Cardiac fibroblast (primary cell): ENCODE measurements around the gene AACS.

Experiments
- DNase-seq, 2 donors: peaks; one replicate each; pipeline versions ENCODE4 v3.0.0 to v3.0.0-alpha.2; 2010; ENCODE audit warnings: low read depth in 2 of 2
- H3K4me3 ChIP-seq, 2 donors: replicated peaks in 1 of 2; 1 replicate in 1 of 2; 2 replicates in 1 of 2; pipeline ENCODE4 v1.5.1; 2011; ENCODE audit warnings: low read depth in 2 of 2, low read length in 2 of 2, mild to moderate bottlenecking in 2 of 2, moderate library complexity in 1 of 2
- TF ChIP-seq, protein P1 (sequence below): IDR thresholded peaks from one replicate; pipeline ENCODE4 v1.5.1; 2011; ENCODE audit warnings: low read depth, mild to moderate bottlenecking, low read length, inconsistent platforms

The AACS gene

GRCh38 chr12:125120566-125120965 lies 55.3 kb downstream of the AACS start:
- TF ChIP-seq, protein P1, sequence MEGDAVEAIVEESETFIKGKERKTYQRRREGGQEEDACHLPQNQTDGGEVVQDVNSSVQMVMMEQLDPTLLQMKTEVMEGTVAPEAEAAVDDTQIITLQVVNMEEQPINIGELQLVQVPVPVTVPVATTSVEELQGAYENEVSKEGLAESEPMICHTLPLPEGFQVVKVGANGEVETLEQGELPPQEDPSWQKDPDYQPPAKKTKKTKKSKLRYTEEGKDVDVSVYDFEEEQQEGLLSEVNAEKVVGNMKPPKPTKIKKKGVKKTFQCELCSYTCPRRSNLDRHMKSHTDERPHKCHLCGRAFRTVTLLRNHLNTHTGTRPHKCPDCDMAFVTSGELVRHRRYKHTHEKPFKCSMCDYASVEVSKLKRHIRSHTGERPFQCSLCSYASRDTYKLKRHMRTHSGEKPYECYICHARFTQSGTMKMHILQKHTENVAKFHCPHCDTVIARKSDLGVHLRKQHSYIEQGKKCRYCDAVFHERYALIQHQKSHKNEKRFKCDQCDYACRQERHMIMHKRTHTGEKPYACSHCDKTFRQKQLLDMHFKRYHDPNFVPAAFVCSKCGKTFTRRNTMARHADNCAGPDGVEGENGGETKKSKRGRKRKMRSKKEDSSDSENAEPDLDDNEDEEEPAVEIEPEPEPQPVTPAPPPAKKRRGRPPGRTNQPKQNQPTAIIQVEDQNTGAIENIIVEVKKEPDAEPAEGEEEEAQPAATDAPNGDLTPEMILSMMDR = no peak
- no peak overlapping the region for H3K4me3 ChIP-seq
- DNase-seq = no peak

DNA sequence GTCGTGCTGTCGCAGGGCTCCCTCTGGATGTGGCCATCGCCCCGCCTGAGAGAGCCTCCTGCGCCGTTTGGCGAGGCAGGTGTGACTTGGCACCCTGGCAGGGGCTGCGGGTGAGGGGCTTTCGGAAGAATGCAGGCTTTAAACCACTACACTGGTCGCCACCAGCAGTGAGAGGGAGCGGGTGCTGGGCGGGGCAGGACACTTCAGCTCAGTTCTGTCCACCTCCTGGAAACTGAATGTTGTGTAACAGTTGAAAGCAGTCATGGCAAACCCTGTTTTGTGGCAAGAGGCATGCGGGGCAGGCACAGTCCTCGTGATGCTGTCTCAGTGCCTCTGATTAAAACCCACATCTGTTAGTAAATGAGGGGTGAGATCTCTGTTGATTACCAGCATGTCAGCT lies 55.9 kb downstream of the AACS start:
- TF ChIP-seq, protein P1 = no peak
- H3K4me3 ChIP-seq = no peak overlapping the region
- no peak for DNase-seq

DNA sequence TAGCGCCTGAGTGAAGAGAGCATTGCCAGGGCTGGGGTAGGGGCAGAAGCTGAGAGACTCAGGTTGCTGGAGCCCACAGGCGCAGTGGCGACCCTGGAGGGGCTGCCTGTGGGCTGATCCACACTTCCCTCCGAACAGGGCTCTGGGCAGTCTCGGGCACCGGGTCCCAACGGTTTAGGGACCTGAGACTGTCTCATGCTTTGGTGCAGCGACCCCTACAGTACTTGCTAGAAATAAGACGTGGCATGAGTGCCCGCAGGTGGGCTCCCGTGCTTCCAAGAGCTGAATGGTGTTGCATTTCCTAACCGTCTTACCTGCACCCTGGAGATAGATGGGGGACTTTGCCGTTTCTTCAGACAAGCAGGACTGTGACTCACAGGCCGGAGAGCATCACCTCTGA lies 57.4 kb downstream of the AACS start:
- H3K4me3 ChIP-seq = no peak overlapping the region
- no peak for DNase-seq
- TF ChIP-seq, protein P1 = no peak

DNA sequence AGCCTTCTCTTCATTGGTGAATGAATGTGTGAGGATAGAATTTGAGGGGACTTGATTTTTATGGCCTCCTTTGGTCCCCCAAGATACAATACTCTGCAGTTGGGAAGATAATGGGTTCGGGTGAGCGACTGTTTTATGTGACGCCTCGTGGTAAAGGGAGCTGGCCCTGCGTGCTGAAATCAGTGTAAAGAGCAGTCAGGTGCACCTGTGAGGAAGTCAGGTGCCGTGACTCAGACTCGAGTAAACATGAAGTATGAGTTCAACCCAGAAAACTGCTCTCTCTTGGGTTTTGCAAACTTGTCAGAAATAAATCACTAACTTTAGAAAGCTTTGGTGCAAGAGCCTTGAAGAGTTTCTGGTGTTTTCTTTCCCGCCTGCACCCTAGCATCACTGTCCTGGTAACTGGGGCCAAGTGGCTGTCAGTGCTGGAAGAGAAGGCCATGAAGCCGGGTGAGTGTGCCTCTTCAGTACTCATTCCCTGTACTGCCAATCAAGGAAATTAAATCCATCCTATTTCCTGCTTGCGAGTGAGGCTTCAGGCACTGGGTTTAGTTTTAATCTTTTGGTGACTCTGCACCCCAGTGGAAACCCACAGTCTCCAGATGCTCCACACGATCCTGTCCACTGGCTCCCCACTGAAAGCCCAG lies 59.2 kb downstream of the AACS start:
- TF ChIP-seq, protein P1 = no peak
- no peak overlapping the region for H3K4me3 ChIP-seq
- no peak for DNase-seq

GRCh38 chr12:125125271-125125670 lies 60.0 kb downstream of the AACS start:
- DNase-seq = no peak
- TF ChIP-seq, protein P1 = no peak
- no peak overlapping the region for H3K4me3 ChIP-seq

- no peak overlapping the region for H3K4me3 ChIP-seq
- no peak for DNase-seq
- TF ChIP-seq, protein P1 = no peak
These were observed 63.4 kb downstream of the AACS start for GRCh38 chr12:125128439-125129178.
